Measurements from ENCODE around the gene ABRAXAS1. TPM values are rescaled to one million over a fixed set of nuclear protein-coding genes. Genes with fewer than 3 reads are reported as not detected.
A peak's percentile ranks its signal among the peaks of the same experiment; 100 is the strongest.
"Not testable (repeated sequence)": the region's sequence is repeated elsewhere in the genome, so short reads cannot be mapped to it uniquely, and the experiment has no call there.

Gene ABRAXAS1
- total RNA-seq, 4 donors from 2014 or later = 3.1 to 9.0 (median 6.1) TPM

GRCh38 chr4:83510442-83510841 lies 25.5 kb upstream of the ABRAXAS1 start:
- intact Hi-C loops (cut with DNase I) = no loop called here
- H3K27me3 ChIP-seq = no peaks in the 10 kb centered on the region
- TF ChIP-seq CTCF (IDR thresholded peaks at IDR 0.05) = no peak
- TF ChIP-seq POLR2A (IDR thresholded peaks at IDR 0.05) = no peak
- WGBS, 2 donors = 75 to 86% methylated on average over 3 to 4 of the region's 4 CpGs
- no peak for DNase-seq
- no peaks in the 10 kb centered on the region for H3K4me1 ChIP-seq
- no peak overlapping the region for H3K27ac ChIP-seq
- H3K9me3 ChIP-seq = no peaks in the 10 kb centered on the region
- no peaks in the 10 kb centered on the region for H3K36me3 ChIP-seq
- H3K4me3 ChIP-seq = no peak overlapping the region

- H3K4me1 ChIP-seq, H3K36me3 ChIP-seq, H3K9me3 ChIP-seq, H3K4me3 ChIP-seq, H3K27me3 ChIP-seq, H3K27ac ChIP-seq: not testable (repeated sequence)
- intact Hi-C loops (cut with DNase I) = loop anchor here (5.0 kb wide), 1 partner anchor 133 kb away; no protein-coding TSS in a partner anchor
- TF ChIP-seq CTCF (IDR thresholded peaks at IDR 0.05) = peak; percentile 33 to 89 (median 78)
- WGBS, 2 donors = 62 to 65% methylated on average over 3 of the region's 3 CpGs
- peak; percentile 0 for DNase-seq
These were observed 24.3 kb upstream of the ABRAXAS1 start for GRCh38 chr4:83509156-83509585.

- Histone ChIP-seq H3K4me1 (no peaks in the 10 kb centered on the region), H3K4me3 (no peak overlapping the region), H3K27ac (no peak overlapping the region), H3K9me3 (no peaks in the 10 kb centered on the region), H3K36me3 (no peaks in the 10 kb centered on the region), H3K27me3 (no peaks in the 10 kb centered on the region)
- no peak for DNase-seq
- intact Hi-C loops (cut with DNase I) = loop anchor here (5.0 kb wide), 1 partner anchor 137 kb away; no protein-coding TSS in a partner anchor
- 91 to 92% methylated on average over 6 to 9 of the region's 10 CpGs for WGBS, 2 donors
- TF ChIP-seq CTCF (IDR thresholded peaks at IDR 0.05) (no peak), POLR2A (IDR thresholded peaks at IDR 0.05) (no peak)
These were observed 20.1 kb upstream of the ABRAXAS1 start for GRCh38 chr4:83504996-83505395.

GRCh38 chr4:83504503-83504902 lies 19.6 kb upstream of the ABRAXAS1 start:
- Histone ChIP-seq H3K4me3 (no peak overlapping the region), H3K27ac (no peak overlapping the region), H3K9me3 (no peaks in the 10 kb centered on the region), H3K27me3 (no peaks in the 10 kb centered on the region), H3K4me1 (no peaks in the 10 kb centered on the region), H3K36me3 (no peaks in the 10 kb centered on the region)
- WGBS, 2 donors = 52 to 55% methylated on average over 4 of the region's 4 CpGs
- intact Hi-C loops (cut with DNase I) = no loop called here
- TF ChIP-seq POLR2A (IDR thresholded peaks at IDR 0.05) (no peak), CTCF (IDR thresholded peaks at IDR 0.05) (no peak)
- DNase-seq = no peak

GRCh38 chr4:83503974-83504373 lies 19.1 kb upstream of the ABRAXAS1 start:
- H3K9me3 ChIP-seq = no peaks in the 10 kb centered on the region
- H3K4me1 ChIP-seq = no peaks in the 10 kb centered on the region
- no peak for DNase-seq
- H3K4me3 ChIP-seq = no peak overlapping the region
- TF ChIP-seq POLR2A (IDR thresholded peaks at IDR 0.05) (no peak), CTCF (IDR thresholded peaks at IDR 0.05) (no peak)
- intact Hi-C loops (cut with DNase I) = no loop called here
- no peak overlapping the region for H3K27ac ChIP-seq
- H3K27me3 ChIP-seq = no peaks in the 10 kb centered on the region
- no peaks in the 10 kb centered on the region for H3K36me3 ChIP-seq

GRCh38 chr4:83501671-83502070 lies 16.8 kb upstream of the ABRAXAS1 start:
- H3K4me1 ChIP-seq; intact Hi-C loops (cut with DNase I); H3K9me3 ChIP-seq; H3K27ac ChIP-seq; H3K4me3 ChIP-seq; H3K36me3 ChIP-seq; H3K27me3 ChIP-seq; DNase-seq: not testable (repeated sequence)
- WGBS, 2 donors = 69 to 78% methylated on average over 3 of the region's 3 CpGs

All from esophagus squamous epithelium (tissue), 5 donors.